Right ventricle myocardium superior (tissue), 1 donor: ENCODE data around the gene ARL16. TPM values are rescaled to one million over a fixed set of nuclear protein-coding genes. Genes with fewer than 3 reads are reported as not detected.

ENCODE experiments used
- ATAC-seq: fragments of 200-7000 bp; cut with Tn5 transposase; one replicate; pipeline ENCODE4 v1.9.1; 2020; ENCODE audit warnings: mild to moderate bottlenecking; ENCODE audit not compliant: poor library complexity
- DNase-seq: peaks from one replicate; pipeline ENCODE4 v3.0.0-alpha.2; 2020
- intact Hi-C: fragments of 100-400 bp; cut with DNase I; formaldehyde crosslinking; loops from one replicate; pipeline ENCODE4 v1.11.2; 2022
- total RNA-seq: library from RNA; stranded (reverse); fragmentation: NEBNext Ultra II Directional; extraction: Animal tissue kit (Norgen Biotek cat#: 25700); gene quantifications from one replicate; pipeline ENCODE4 v1.2.1, GENCODE V29; 2021
- donor health status: DM: no; HTN: yes; CAD: no; lungs with severe emphysema.

Gene ARL16
- total RNA-seq, 1 donor from 2014 or later: 11.9 TPM

DNA sequence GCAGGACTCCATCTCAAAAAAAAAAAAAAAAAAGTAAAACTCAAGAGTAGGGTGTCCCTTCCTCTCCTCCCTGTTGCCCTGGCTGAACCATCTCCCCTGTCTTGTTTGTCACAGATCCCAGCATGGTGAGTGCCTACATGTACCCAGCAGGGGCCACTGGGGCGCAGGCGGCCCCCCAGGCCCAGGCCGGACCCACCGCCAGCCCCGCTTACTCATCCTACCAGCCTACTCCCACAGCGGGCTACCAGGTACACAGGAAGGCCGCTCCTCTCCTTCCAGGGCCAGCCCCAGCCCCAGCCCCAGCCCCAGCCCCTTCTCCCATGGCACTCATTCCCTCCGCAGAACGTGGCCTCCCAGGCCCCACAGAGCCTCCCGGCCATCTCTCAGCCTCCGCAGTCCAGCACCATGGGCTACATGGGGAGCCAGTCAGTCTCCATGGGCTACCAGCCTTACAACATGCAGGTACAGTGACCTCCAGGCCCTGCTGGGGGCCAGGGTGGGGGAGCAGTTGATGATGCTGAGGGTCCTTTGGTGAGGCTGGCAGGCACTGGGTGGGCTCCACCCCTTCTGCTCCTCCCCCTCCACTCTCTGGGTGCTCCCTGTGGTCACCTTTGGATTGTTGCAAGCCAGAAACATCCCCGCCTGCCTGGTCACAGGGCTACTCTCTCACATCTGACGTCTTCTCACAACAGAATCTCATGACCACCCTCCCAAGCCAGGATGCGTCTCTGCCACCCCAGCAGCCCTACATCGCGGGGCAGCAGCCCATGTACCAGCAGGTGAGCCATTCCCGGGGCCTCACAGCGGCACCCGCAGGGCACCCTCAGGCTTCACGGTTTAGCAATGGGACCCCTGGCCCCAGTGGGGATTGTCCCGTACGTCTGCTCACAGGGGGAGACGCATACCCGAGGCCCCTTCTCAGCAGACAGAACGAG, 17.0 kb upstream of the ARL16 start:
- ATAC-seq: no peak
- intact Hi-C loops: no loop called here
- no peak for DNase-seq

DNA sequence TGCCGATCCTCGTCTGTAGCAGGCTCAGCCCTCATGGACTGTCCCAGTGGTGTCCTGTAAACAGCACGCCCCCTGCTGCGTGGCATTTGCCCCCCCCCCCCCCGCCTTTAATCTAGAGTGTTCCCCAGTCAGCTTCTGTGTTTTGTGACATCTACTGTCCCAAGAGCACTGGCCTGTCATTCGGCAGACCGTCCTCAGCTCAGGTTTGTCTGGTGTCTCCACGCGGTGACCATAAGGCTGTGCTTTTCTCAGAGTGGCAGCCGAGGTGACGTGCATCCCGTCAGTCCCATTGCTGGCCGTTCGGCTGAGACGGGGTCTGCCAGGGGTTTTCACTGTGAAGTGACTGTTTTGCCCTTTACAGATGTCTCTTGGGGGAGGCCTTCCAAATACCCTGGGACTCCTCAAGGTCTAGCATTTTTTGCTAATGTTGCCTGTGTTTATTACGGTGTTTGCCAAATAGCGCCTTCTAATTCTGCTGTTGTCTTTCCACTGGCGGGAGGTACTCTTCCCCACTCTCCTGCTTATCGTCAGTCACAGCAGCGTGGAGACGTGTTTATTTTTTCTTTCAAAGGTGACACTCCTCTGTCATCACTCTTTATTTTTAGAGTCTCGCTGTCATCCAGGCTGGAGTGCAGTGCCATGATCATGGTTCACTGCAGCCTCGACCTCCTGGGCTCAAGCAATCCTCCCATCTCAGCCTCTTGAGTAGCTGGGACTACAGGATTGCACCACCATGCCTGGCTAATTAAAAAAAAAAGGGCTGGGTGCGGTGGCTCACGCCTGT, 13.9 kb upstream of the ARL16 start:
- DNase-seq: no peak
- peak; percentile 46 for ATAC-seq
- intact Hi-C loops: no loop called here

DNA sequence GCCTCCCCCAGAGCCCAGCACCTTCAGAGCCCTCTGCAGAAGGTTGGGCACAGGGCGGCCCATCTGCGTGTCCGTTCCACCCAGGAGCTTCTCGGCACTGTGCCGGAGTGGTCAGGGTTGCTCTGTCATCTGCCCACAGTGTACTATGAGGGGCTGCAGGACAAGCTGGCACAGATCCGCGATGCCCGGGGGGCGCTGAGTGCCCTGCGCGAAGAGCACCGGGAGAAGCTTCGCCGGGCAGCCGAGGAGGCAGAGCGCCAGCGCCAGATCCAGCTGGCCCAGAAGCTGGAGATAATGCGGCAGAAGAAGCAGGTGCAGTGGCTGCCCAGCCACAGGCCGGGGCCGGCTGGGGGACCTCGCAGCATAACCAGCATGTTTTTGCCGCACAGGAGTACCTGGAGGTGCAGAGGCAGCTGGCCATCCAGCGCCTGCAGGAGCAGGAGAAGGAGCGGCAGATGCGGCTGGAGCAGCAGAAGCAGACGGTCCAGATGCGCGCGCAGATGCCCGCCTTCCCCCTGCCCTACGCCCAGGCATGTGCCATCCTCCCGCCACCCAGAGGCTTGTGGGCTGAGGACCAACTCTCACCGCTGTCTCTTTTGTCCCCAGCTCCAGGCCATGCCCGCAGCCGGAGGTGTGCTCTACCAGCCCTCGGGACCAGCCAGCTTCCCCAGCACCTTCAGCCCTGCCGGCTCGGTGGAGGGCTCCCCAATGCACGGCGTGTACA, 12.8 kb upstream of the ARL16 start:
- no peak for DNase-seq
- intact Hi-C loops: no loop called here
- peak; percentile 9 for ATAC-seq

DNA sequence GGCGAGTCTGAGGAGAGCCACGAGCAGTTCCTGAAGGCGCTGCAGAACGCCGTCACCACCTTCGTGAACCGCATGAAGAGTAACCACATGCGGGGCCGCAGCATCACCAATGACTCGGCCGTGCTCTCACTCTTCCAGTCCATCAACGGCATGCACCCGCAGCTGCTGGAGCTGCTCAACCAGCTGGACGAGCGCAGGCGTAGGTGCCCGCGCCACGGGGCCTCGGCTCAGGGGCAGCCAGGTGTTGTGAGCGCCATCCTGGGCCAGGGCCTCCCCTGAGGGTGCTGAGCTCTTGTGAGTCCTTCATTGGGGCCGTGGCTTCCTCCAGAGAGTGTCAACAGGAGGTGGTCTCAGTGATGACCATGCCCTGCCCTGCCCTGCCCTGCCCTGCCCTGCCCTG, 12.2 kb upstream of the ARL16 start:
- intact Hi-C loops: no loop called here
- no peak for DNase-seq
- no peak for ATAC-seq

DNA sequence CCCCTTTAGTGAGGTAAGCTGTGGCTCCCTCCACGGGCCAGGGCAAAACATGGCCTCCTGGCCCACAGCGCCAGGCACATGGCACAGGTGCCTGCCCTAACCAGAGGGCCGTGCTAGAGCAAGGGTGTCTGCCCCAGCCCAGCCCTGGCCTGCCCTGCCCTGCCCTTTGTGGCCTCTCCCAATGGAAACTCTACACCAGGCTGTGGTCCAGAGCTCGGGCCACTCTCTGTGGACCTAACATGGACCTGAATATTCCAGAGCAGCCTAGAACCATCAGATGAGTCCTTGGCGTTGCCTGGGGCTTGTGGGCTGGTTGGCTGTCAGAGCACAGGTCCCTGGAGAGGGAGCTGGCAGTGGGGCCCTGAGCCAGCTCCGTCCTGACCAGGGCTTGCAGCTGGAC, 11.6 kb upstream of the ARL16 start:
- DNase-seq (no peak), ATAC-seq (no peak)
- intact Hi-C loops: no loop called here

DNA sequence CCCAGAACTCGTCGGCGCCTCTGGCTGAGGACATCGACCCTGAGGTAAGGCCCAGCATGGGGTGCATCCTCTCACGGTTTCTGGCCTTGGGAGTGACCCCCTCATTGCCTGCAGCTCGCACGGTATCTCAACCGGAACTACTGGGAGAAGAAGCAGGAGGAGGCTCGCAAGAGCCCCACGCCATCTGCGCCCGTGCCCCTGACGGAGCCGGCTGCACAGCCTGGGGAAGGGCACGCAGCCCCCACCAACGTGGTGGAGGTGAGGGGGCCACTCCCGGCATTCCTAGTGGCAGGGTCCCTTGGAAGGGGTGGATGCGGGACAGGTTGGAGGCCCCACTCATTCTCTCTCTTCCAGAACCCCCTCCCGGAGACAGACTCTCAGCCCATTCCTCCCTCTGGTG, 11.2 kb upstream of the ARL16 start:
- intact Hi-C loops: no loop called here
- no peak for ATAC-seq
- no peak for DNase-seq

DNA sequence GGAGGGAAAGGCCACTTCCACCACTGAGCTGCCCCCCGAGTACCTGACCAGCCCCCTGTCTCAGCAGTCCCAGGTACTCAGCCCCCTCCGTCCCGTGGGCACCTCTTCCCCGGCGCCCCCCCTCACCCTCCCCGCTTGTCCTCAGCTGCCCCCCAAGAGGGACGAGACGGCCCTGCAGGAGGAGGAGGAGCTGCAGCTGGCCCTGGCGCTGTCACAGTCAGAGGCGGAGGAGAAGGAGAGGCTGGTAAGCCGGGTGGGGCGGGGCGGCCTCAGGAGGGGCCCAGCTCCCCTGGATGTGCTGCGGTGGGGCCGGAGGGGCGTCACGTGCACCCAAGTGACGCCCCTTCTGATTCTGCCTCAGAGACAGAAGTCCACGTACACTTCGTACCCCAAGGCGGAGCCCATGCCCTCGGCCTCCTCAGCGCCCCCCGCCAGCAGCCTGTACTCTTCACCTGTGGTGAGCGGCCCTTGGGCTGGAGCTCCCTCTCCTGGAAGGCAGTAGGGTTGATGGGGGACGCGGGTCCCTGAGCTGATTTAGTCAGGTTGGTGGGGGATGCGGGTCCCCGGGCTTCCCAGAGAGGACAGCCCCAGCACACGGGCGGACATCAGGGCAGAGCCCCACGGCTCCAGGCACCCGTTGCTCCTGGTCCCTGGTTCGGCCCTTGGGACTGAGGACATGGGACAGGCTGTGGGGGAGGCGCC, 10.1 kb upstream of the ARL16 start:
- DNase-seq (no peak), ATAC-seq (no peak)
- intact Hi-C loops: no loop called here

DNA sequence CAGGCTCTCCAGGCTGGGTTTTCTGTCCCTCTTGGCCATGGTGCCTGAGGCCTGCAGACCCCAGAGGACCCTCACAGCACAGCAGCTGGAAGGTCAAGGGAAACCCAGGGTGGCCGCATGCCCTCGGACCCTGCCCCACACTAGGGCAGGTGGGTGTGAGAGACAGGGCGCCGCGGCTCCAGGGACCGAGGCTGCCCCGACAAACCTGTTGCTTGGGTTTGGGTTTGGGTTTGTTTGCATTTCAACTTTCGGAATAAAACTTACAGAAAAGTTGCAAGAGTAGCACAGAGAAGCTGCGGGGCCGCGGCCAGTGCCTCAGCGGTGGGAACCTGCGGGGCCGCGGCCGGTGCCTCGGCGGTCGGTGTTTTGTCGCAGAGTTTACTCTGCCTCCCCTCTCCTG, 8.0 kb upstream of the ARL16 start:
- DNase-seq: no peak
- ATAC-seq: no peak
- intact Hi-C loops: no loop called here

DNA sequence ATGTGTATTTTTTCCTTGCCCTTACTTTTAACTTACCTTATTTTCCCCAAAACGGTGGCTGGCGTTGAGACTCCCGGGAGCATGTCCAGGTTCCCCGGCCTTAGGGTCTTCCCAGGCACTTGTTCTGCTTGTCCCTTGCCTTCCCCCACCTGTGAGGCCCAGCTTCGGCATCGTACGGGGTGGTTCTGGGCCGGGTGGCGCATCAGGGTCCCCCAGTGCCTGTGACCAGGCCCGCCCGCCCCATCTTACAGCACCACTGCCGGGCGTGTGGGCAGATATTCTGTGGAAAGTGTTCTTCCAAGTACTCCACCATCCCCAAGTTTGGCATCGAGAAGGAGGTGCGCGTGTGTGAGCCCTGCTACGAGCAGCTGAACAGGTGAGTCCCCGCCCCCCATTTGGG, 7.6 kb upstream of the ARL16 start:
- intact Hi-C loops: no loop called here
- ATAC-seq: no peak
- DNase-seq: no peak

DNA sequence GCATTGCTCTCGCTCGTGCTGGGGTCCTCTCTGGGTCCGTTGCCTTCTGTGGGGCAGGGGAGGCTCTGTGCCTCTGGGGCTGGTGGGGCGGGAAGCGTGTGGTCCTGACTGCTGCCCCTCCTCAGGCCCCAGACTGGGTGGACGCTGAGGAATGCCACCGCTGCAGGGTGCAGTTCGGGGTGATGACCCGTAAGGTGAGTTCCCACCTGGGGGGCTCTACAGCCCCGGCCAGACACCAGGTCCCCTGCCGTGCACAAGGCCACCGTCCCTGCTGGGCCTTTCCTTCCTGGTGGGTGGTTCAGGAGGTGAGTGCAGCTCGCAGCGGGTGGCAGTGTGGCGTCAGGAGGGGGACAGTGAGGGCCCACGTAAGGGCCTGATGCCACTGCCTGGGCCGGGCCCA, 7.0 kb upstream of the ARL16 start:
- ATAC-seq (no peak), DNase-seq (no peak)
- intact Hi-C loops: no loop called here

DNA sequence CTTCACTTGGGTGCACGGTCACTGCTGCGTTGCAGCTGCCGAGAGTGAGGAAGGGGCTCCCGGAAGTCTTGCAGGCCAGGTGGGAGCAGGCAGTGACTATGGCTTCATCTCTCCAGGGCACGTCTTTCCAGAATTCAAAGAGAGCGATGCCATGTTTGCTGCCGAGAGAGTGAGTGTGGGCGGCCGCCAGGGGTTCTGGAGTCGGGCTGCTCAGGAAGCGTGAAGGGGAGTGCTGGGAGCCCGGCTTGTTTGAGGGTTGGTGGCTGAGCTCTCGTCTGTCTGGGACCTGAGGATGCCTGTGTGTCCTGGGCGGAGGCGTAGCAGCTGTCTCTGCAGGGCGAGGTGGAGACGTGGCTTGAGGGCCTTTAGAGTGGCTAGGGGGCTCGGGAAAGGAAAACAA, 6.5 kb upstream of the ARL16 start:
- intact Hi-C loops: no loop called here
- ATAC-seq: no peak
- DNase-seq: no peak

DNA sequence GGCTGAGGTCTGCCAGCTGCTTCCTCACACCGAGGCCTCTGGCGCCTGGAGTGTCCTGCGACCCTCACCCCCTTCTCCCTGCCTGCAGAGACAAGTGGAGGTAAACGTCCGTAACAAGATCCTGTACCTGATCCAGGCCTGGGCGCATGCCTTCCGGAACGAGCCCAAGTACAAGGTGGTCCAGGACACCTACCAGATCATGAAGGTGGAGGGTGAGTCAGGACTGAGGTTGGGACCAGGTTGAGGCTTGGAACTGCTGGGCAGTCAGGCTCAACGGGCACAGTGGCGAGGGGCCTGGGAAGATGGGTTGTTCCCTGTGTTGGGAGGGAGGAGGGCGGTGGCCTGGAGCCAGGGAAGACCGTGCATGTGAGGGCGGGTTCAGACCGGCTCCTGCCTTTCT, 5.0 kb upstream of the ARL16 start:
- no peak for ATAC-seq
- intact Hi-C loops: no loop called here
- no peak for DNase-seq

DNA sequence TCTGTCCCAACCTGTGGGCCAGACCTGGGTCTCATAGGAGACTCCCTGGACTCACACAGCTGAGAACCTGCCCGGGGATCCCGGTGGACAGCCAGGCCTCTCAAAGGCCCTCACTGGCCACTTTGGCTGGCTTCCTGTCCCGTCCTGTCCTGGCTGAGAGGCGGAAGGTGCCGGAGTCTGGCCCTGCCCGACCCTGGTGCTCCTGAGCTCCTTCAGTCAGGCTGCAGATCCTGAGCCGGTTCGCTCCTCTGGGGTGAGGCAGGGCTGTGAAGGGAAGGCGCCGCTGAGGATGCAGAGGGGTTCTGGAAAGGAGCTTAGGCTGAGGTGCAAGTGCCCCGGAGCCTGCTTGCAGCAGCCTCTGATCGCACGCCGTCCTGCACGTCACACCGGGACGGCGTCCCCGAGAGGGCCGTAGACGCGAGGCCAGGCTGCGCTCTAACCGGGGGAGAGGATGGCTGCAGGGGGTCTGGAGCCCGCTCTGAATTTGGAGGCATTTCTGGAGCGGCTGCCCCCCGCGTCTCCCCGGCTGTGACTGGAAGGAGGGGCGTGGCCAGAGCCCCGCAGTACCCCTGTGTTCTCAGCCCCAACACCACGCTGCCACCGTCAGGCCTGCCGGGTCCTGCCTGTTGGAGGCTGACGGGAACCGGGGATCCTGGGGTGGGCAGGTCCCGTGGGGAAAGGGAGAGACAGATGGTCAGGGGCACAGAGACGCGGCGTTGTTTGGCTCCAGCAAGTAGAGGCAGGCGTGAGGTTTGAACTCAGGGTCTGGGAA, 4.4 kb upstream of the ARL16 start:
- ATAC-seq: no peak
- intact Hi-C loops: no loop called here
- DNase-seq: no peak

DNA sequence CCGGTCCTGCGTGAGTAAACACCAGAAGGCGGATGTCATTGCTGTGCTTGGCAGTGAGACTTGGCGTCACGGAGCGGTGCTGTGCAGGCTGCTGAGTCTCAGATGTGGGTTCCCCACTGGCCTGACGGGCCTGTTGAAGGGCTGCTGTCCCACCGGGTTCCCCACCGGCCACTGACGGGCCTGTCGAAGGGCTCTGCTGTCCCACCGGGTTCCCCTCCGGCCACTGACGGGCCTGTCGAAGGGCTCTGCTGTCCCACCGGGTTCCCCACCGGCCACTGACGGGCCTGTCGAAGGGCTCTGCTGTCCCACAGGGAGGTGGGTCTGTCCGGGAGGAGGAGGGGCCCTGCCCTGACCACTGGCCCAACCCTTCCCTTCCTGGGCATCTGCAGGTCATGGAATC, 3.0 kb upstream of the ARL16 start:
- intact Hi-C loops: no loop called here
- no peak for ATAC-seq
- no peak for DNase-seq

DNA sequence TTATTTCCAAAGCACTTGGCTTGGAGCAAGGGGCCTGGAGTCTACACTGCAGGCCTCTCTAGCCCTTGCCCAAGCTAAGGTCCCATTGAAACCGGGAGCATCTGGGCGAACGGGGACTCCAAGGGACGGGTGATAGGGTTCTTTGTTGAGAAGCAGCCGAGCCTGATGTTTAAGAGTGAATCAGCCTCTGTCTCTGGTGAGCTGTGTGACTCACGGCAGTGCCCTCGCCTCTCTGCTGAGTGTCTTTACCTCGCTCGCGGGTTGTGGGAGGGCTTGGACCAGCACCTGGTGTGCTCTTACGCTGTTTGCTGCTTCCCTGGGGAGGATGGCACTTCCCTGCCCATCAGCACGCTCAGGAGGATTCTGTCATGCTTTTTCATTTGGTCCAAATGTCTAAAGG, 1.5 kb upstream of the ARL16 start:
- DNase-seq: no peak
- ATAC-seq: no peak
- intact Hi-C loops: no loop called here

DNA sequence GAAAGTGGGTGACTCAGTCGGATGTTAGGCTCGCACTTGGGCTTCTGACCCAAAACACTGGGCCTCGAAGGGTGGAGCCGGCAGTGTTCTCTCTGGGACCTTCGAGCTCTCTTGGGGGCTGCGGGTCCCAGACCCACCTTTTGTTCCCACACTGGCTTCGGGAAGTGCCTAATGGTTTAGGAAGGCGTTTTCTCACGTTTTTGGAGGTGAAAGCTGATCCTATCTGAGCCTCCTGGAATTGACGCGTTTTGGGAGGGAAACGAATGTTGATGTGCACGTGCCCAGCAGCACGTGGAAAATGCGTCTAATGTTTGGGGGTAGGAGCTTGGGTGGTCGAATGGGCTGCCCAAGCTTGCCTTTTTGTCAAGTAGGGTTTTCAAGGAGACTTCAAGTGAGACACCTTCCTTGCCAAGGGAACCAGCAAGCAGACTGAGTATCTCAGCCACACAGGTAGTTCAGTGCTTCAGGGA, 880 bp upstream of the ARL16 start:
- no peak for DNase-seq
- intact Hi-C loops: no loop called here
- no peak for ATAC-seq

DNA sequence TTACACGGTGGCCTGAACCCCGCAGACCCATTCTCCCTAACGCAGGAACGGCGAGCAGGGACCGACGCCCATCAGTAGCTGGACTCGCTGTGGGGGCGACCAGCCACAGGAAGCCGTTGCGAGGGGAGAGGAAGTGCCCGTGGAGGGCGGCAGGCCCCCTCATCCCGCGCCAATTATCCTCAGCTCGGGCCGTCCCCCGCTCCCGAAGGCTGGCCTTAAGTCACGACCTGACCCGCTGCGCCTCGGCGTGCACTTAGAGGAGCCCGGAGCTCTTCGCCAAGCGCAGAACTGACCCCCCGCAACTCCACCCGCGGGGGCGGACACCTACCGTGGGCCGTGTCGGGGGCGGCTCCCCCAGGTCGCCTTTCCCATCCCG, 401 bp downstream of the ARL16 start:
- DNase-seq (no peak), ATAC-seq (peak; percentile 16)
- intact Hi-C loops: no loop called here

DNA sequence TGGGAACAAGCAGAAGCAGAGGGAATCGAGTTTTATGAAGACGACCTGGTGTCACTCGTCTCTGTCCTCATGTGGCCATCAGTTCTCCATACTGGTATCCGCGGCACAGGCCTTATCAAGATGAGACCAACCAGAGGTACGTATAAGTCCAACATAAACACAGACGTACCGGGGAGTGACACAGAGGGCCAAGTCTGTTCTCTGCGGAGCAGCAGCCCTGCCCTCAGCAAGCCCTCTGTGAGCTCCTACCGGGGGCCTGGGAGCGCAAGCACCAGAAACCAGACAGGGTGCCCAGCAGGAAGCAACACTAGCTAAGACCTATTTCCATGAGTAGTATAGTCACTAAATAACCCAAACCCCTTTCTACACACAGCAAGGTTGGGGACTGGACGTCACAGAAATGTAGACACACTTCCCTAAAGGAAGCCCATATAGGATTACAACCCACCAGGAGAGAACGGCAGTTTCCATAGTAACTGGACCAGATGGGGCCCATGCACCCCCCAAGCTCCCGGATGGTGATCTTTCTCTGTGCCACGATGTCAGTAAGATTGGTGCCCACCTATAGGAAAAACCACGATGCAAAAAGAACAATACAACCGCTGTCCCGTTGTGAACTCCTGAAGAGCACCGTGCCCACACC, 911 bp downstream of the ARL16 start:
- intact Hi-C loops: no loop called here
- ATAC-seq (no peak), DNase-seq (no peak)
